Smooth muscle cell (in vitro differentiated cells): ENCODE data around the gene CYB5B. TPM values are rescaled to one million over a fixed set of nuclear protein-coding genes. Genes with fewer than 3 reads are reported as not detected.

ENCODE experiments used
- DNase-seq: peaks from one replicate; lab custom pipeline; 2025; ENCODE audit not compliant: unreplicated experiment; lab: John Stamatoyannopoulos, UW
- H2AFZ ChIP-seq: fragments of 200-600 bp; sonication (generic); 2 replicates; pipeline ENCODE4 v1.6.0; 2016; ENCODE audit warnings: antibody characterized with exemption, low read depth, mild to moderate bottlenecking
- H3F3A ChIP-seq: fragments of 200-600 bp; sonication (generic); 2 replicates; pipeline ENCODE4 v1.6.0; 2017; ENCODE audit warnings: antibody characterized with exemption, low read depth
- H3K27ac ChIP-seq: fragments of 200-600 bp; sonication (generic); 2 replicates; pipeline ENCODE4 v1.5.1; 2016; ENCODE audit warnings: low read depth, mild to moderate bottlenecking
- H3K27me3 ChIP-seq: fragments of 200-600 bp; sonication (generic); 2 replicates; pipeline ENCODE4 v1.6.1; 2016; ENCODE audit warnings: low read depth, mild to moderate bottlenecking
- H3K36me3 ChIP-seq: fragments of 200-600 bp; sonication (generic); 2 replicates; pipeline ENCODE4 v1.5.1; 2016; ENCODE audit warnings: low read depth
- H3K4me1 ChIP-seq: fragments of 200-600 bp; sonication (generic); 2 replicates; pipeline ENCODE4 v1.5.1; 2016; ENCODE audit warnings: low read depth
- H3K4me2 ChIP-seq: fragments of 200-600 bp; sonication (generic); 2 replicates; pipeline ENCODE4 v1.6.0; 2016; ENCODE audit warnings: mild to moderate bottlenecking
- H3K4me3 ChIP-seq: fragments of 200-600 bp; sonication (generic); 2 replicates; pipeline ENCODE4 v1.5.1; 2016; ENCODE audit warnings: mild to moderate bottlenecking
- H3K79me2 ChIP-seq: fragments of 200-600 bp; sonication (generic); 2 replicates; pipeline ENCODE4 v1.6.0; 2016; ENCODE audit warnings: low read depth, mild to moderate bottlenecking
- H3K9ac ChIP-seq: fragments of 200-600 bp; sonication (generic); 2 replicates; pipeline ENCODE4 v1.6.0; 2016; ENCODE audit warnings: low read depth
- H3K9me3 ChIP-seq: fragments of 200-600 bp; sonication (generic); replicated peaks from 2 replicates; pipeline ENCODE4 v1.5.1; 2016; ENCODE audit warnings: low read depth
- H4K20me1 ChIP-seq: fragments of 200-600 bp; sonication (generic); 2 replicates; pipeline ENCODE4 v1.6.0; 2016; ENCODE audit warnings: low read depth
- CTCF ChIP-seq: fragments of 200-600 bp; sonication (generic); IDR thresholded peaks from 2 replicates; pipeline ENCODE4 v1.5.1; 2017; ENCODE audit warnings: borderline replicate concordance, mild to moderate bottlenecking, antibody characterized with exemption; ENCODE audit not compliant: insufficient read depth, poor library complexity, severe bottlenecking
- WGBS: methylation state at CpG from one replicate; pipeline ENCODE4 v1.1.7; 2016; ENCODE audit warnings: low lambda C conversion rate; 5-methylcytosine and 5-hydroxymethylcytosine counted together
- polyA plus RNA-seq: library from polyadenylated mRNA; unstranded; fragments of >200 nt; fragmentation: Nextera tagmentation; extraction: Ambion mirVana; gene quantifications from 2 replicates; pipeline ENCODE4 v1.2.1, GENCODE V29; 2016
- total RNA-seq: library from RNA; depleted of rRNA; stranded (reverse); fragments of >200 nt; gene quantifications from 2 replicates; pipeline ENCODE4 v1.2.3, GENCODE V29; 2014

Gene CYB5B
- total and polyA plus RNA-seq, 2 experiments from 2014 or later, result 64.0 to 99.8 TPM

GRCh38 chr16:69413045-69413664, 11.3 kb upstream of the CYB5B start:
- H3K79me2 ChIP-seq, result no peaks in the 10 kb centered on the region
- H3K36me3 ChIP-seq, result no peaks in the 10 kb centered on the region
- no peaks in the 10 kb centered on the region for H3K4me1 ChIP-seq
- no peaks in the 10 kb centered on the region for H3F3A ChIP-seq
- H3K4me2 ChIP-seq, result no peak overlapping the region
- no peak overlapping the region for H3K27ac ChIP-seq
- no peak overlapping the region for H3K9ac ChIP-seq
- WGBS, result 90% methylated on average over 7 of the region's 7 CpGs
- no peaks in the 10 kb centered on the region for H3K27me3 ChIP-seq
- H3K9me3 ChIP-seq, result no peaks in the 10 kb centered on the region
- DNase-seq, result no peak
- H2AFZ ChIP-seq, result no peak overlapping the region
- H4K20me1 ChIP-seq, result no peaks in the 10 kb centered on the region
- TF ChIP-seq CTCF, result no peak
- no peak overlapping the region for H3K4me3 ChIP-seq

- WGBS, result 47% methylated on average over 7 of the region's 7 CpGs
- peak overlapping the region; percentile 59 for H2AFZ ChIP-seq
- H3K36me3 ChIP-seq, result no peaks in the 10 kb centered on the region
- H3K27ac ChIP-seq, result no peak overlapping the region
- no peak for DNase-seq
- no peaks in the 10 kb centered on the region for H3F3A ChIP-seq
- no peak overlapping the region for H3K4me2 ChIP-seq
- no peak overlapping the region for H3K9ac ChIP-seq
- TF ChIP-seq CTCF, result no peak
- H3K9me3 ChIP-seq, result no peaks in the 10 kb centered on the region
- H3K79me2 ChIP-seq, result no peaks in the 10 kb centered on the region
- H3K4me3 ChIP-seq, result no peak overlapping the region
- H3K4me1 ChIP-seq, result no peaks in the 10 kb centered on the region
- no peaks in the 10 kb centered on the region for H3K27me3 ChIP-seq
- no peaks in the 10 kb centered on the region for H4K20me1 ChIP-seq
These were observed 6.8 kb upstream of the CYB5B start for GRCh38 chr16:69417520-69418199.

- no peak overlapping the region for H3K4me2 ChIP-seq
- TF ChIP-seq CTCF, result no peak
- no peak overlapping the region for H2AFZ ChIP-seq
- H3K4me3 ChIP-seq, result no peak overlapping the region
- no peaks in the 10 kb centered on the region for H3K36me3 ChIP-seq
- H3K4me1 ChIP-seq, result no peaks in the 10 kb centered on the region
- WGBS, result 88% methylated on average over 4 of the region's 4 CpGs
- no peak overlapping the region for H3K27ac ChIP-seq
- H3K79me2 ChIP-seq, result peaks cover 5% of the 10 kb centered on the region
- H4K20me1 ChIP-seq, result no peaks in the 10 kb centered on the region
- no peak for DNase-seq
- no peaks in the 10 kb centered on the region for H3K9me3 ChIP-seq
- H3K9ac ChIP-seq, result no peak overlapping the region
- no peaks in the 10 kb centered on the region for H3F3A ChIP-seq
- no peaks in the 10 kb centered on the region for H3K27me3 ChIP-seq
These were observed 4.5 kb upstream of the CYB5B start for GRCh38 chr16:69419956-69420355.

GRCh38 chr16:69423189-69423588, 1.2 kb upstream of the CYB5B start:
- H3F3A ChIP-seq, result no peaks in the 10 kb centered on the region
- no peaks in the 10 kb centered on the region for H3K27me3 ChIP-seq
- H3K27ac ChIP-seq, result no peak overlapping the region
- H2AFZ ChIP-seq, result no peak overlapping the region
- no peaks in the 10 kb centered on the region for H4K20me1 ChIP-seq
- 92% methylated on average over 11 of the region's 11 CpGs for WGBS
- no peak overlapping the region for H3K4me3 ChIP-seq
- DNase-seq, result no peak
- no peak overlapping the region for H3K4me2 ChIP-seq
- no peaks in the 10 kb centered on the region for H3K36me3 ChIP-seq
- H3K4me1 ChIP-seq, result peaks cover 7% of the 10 kb centered on the region
- no peak for TF ChIP-seq CTCF
- peaks cover 34% of the 10 kb centered on the region for H3K79me2 ChIP-seq
- H3K9ac ChIP-seq, result no peak overlapping the region
- no peaks in the 10 kb centered on the region for H3K9me3 ChIP-seq
